ENCODE measurements around the gene TTC31. TPM values are rescaled to one million over a fixed set of nuclear protein-coding genes. Genes with fewer than 3 reads are reported as not detected.

Gene TTC31
- total RNA-seq, 1 donor from 2014 or later, result 27.5 TPM

- H3K9me3 Mint-ChIP-seq, result no peaks in the 10 kb centered on the region
- H3K4me1 Mint-ChIP-seq (ENCODE audit: unreplicated experiment), result no peaks in the 10 kb centered on the region
- H3K4me3 Mint-ChIP-seq, result no peak overlapping the region
- peaks cover 18% of the 10 kb centered on the region for H3K36me3 Mint-ChIP-seq
- peaks cover 14% of the 10 kb centered on the region for H3K27me3 Mint-ChIP-seq
- DNase-seq (ENCODE audit: extremely low spot score, unreplicated experiment), result no peak
- no peak for TF ChIP-seq CTCF (conservative IDR thresholded peaks at IDR 0.05)
- no peak overlapping the region for H3K27ac Mint-ChIP-seq
These were observed 9.0 kb downstream of the TTC31 start for GRCh38 chr2:74491648-74492544.

GRCh38 chr2:74493546-74493945 lies 10.7 kb downstream of the TTC31 start:
- no peak for DNase-seq (ENCODE audit: extremely low spot score, unreplicated experiment)
- Mint-ChIP-seq H3K36me3 (peaks cover 18% of the 10 kb centered on the region), H3K27me3 (peaks cover 31% of the 10 kb centered on the region), H3K9me3 (no peaks in the 10 kb centered on the region), H3K27ac (no peak overlapping the region), H3K4me1 (ENCODE audit: unreplicated experiment) (peaks cover 3% of the 10 kb centered on the region), H3K4me3 (no peak overlapping the region)
- no peak for TF ChIP-seq CTCF (conservative IDR thresholded peaks at IDR 0.05)

GRCh38 chr2:74495440-74495839 lies 12.6 kb downstream of the TTC31 start:
- no peak for DNase-seq (ENCODE audit: extremely low spot score, unreplicated experiment)
- Mint-ChIP-seq H3K9me3 (no peaks in the 10 kb centered on the region), H3K27ac (no peak overlapping the region), H3K36me3 (peaks cover 11% of the 10 kb centered on the region), H3K4me3 (no peak overlapping the region), H3K27me3 (peaks cover 48% of the 10 kb centered on the region), H3K4me1 (ENCODE audit: unreplicated experiment) (peaks cover 10% of the 10 kb centered on the region)
- TF ChIP-seq CTCF (conservative IDR thresholded peaks at IDR 0.05), result no peak

- no peak for DNase-seq (ENCODE audit: extremely low spot score, unreplicated experiment)
- TF ChIP-seq CTCF (conservative IDR thresholded peaks at IDR 0.05), result no peak
- Mint-ChIP-seq H3K27me3 (peaks cover 66% of the 10 kb centered on the region), H3K36me3 (peaks cover 6% of the 10 kb centered on the region), H3K27ac (no peak overlapping the region), H3K4me1 (ENCODE audit: unreplicated experiment) (peaks cover 23% of the 10 kb centered on the region), H3K9me3 (no peaks in the 10 kb centered on the region), H3K4me3 (peak overlapping the region; percentile 92)
These were observed 14.3 kb downstream of the TTC31 start for GRCh38 chr2:74496997-74497776.

- Mint-ChIP-seq H3K4me1 (ENCODE audit: unreplicated experiment) (peaks cover 29% of the 10 kb centered on the region), H3K9me3 (no peaks in the 10 kb centered on the region), H3K27ac (peak overlapping the region; percentile 36)
These were observed 15.1 kb downstream of the TTC31 start for GRCh38 chr2:74497777-74498499.

More at GRCh38 chr2:74497777-74498499, 15.1 kb downstream of the TTC31 start:
- Mint-ChIP-seq H3K36me3 (peaks cover 5% of the 10 kb centered on the region), H3K4me3 (peak overlapping the region; percentile 92), H3K27me3 (peaks cover 73% of the 10 kb centered on the region)
- no peak for TF ChIP-seq CTCF (conservative IDR thresholded peaks at IDR 0.05)
- DNase-seq (ENCODE audit: extremely low spot score, unreplicated experiment), result no peak
